ENCODE results near the gene ARMC6.
"Not testable (repeated sequence)": the region's sequence is repeated elsewhere in the genome, so short reads cannot be mapped to it uniquely, and the experiment has no call there.

ARMC6 gene

DNA sequence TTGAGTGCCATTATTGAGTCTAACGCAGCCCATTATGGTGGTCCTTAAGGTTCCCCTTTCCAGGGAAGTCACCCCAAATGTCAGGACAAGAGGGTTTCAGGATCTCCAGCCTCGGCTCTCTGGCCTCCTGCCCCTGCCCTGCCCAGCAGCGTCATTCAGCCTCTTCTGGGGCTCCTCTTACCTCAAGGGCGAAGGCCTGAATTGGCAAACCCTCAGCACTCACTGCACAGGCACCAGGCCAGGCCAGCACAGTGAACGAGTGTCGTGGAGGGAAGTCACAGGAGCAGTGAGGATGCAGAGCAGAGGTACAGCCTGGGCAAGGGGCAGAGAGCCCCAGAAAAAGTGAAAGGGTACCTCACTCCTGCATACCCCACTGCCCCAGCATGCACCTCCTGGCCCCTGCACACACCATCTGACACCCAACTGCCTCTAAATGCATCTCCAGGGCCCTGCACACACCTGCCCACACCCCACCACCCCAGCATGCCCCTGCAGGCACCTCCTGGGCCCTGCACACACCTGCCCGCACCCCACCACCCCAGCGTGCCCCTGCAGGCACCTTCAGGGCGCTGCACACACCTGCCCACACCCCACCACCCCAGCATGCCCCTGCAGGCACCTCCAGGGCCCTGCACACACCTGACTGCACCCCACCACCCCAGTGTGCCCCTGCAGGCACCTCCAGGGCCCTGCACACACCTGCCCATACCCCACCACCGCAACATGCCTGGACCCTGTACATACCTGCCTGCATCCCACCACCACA lies 50.2 kb downstream of the ARMC6 start:
- Histone ChIP-seq H3K36me3 (ENCODE audit: control insufficient read depth in 2 of 2, insufficient read depth in 2 of 2, low read length in 2 of 2) (peaks cover 0 to 3% of the 10 kb centered on the region in 2 donors), H3K9ac (ENCODE audit: low read depth in 1 of 2, low read length in 2 of 2) (no peak overlapping the region), H3K4me1 (ENCODE audit: control insufficient read depth in 2 of 2, insufficient read depth in 2 of 2, low read length in 2 of 2) (no peaks in the 10 kb centered on the region), H3K27me3 (ENCODE audit: control insufficient read depth in 2 of 2, insufficient read depth in 2 of 2, low read length in 2 of 2) (no peaks in the 10 kb centered on the region), H3K9me3 (ENCODE audit: control insufficient read depth in 2 of 2, low read length in 2 of 2) (no peaks in the 10 kb centered on the region), H3K27ac (ENCODE audit: low read depth in 2 of 2, low read length in 2 of 2) (no peak overlapping the region), H3K4me3 (ENCODE audit: low read length in 2 of 2) (no peak overlapping the region)

DNA sequence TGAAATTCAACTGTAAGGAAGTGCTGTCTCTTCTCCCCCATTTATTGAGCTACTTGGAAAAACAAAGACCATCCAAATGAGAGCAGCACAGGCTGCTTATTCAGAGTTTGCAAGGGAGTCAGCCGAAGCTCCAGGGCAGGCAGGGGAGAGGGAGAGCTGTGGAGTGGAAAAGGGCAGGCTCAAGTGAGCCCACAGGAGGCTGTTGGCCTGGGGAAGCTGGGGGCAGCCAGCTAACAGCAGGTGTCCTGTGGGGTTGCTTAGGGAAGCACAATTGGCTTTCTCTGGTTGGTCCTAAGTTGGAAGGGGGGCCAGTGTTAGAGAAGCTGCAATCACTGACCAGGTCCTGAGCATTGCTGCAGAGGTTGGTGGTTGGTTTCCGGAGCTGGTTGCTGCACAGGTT lies 54.3 kb downstream of the ARMC6 start:
- Histone ChIP-seq H3K27me3 (ENCODE audit: control insufficient read depth in 2 of 2, insufficient read depth in 2 of 2, low read length in 2 of 2) (no peaks in the 10 kb centered on the region), H3K36me3 (ENCODE audit: control insufficient read depth in 2 of 2, insufficient read depth in 2 of 2, low read length in 2 of 2) (peaks cover 0 to 3% of the 10 kb centered on the region in 2 donors), H3K9me3 (ENCODE audit: control insufficient read depth in 2 of 2, low read length in 2 of 2) (no peaks in the 10 kb centered on the region), H3K9ac (ENCODE audit: low read depth in 1 of 2, low read length in 2 of 2) (no peak overlapping the region), H3K27ac (ENCODE audit: low read depth in 2 of 2, low read length in 2 of 2) (no peak overlapping the region), H3K4me3 (ENCODE audit: low read length in 2 of 2) (no peak overlapping the region), H3K4me1 (ENCODE audit: control insufficient read depth in 2 of 2, insufficient read depth in 2 of 2, low read length in 2 of 2) (no peaks in the 10 kb centered on the region)

DNA sequence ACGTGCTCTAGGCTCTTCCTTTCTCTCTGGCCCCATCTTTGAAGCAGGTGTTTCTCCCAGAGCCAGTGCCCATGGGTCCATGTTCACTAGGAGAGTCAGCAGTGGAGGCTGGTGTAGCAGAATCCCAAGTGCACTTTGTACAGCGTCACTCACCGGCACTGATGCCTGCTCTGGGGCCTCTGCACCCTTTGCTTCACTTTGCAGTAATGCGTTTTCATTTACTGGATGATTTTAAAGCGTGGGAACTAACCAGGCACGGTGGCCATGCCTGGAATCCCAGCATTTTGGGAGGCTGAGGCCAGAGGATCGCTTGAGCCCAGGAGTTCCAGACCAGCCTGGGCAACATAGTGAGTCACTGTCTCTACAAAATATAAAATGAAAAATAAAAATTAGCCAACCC lies 61.1 kb downstream of the ARMC6 start:
- Histone ChIP-seq H3K9ac (ENCODE audit: low read depth in 1 of 2, low read length in 2 of 2) (no peak overlapping the region), H3K27ac (ENCODE audit: low read depth in 2 of 2, low read length in 2 of 2) (no peak overlapping the region), H3K27me3 (ENCODE audit: control insufficient read depth in 2 of 2, insufficient read depth in 2 of 2, low read length in 2 of 2) (no peaks in the 10 kb centered on the region), H3K4me1 (ENCODE audit: control insufficient read depth in 2 of 2, insufficient read depth in 2 of 2, low read length in 2 of 2) (no peaks in the 10 kb centered on the region), H3K36me3 (ENCODE audit: control insufficient read depth in 2 of 2, insufficient read depth in 2 of 2, low read length in 2 of 2) (peaks cover 0 to 12% of the 10 kb centered on the region in 2 donors), H3K9me3 (ENCODE audit: control insufficient read depth in 2 of 2, low read length in 2 of 2) (no peaks in the 10 kb centered on the region), H3K4me3 (ENCODE audit: low read length in 2 of 2) (no peak overlapping the region)

DNA sequence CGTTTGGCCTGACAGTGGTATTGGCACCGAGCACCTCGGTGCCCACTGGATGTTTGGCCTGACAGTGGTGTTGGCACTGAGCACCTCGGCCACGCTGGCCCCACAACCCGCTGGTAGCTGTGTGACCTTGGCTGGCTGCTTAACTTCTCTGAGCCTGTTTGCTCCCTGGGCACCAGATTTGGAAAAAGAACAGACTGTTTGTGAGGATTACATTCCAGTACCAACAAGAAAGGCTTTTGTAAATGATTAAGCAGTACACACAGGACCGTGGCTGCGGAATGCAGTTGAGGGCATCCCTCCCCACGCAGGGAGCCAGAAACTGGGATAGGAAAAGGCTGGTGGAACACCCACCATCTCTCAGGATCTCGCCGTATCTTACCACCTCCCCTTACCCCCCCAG lies 62.3 kb downstream of the ARMC6 start:
- Histone ChIP-seq H3K27me3 (ENCODE audit: control insufficient read depth in 2 of 2, insufficient read depth in 2 of 2, low read length in 2 of 2) (no peaks in the 10 kb centered on the region), H3K36me3 (ENCODE audit: control insufficient read depth in 2 of 2, insufficient read depth in 2 of 2, low read length in 2 of 2) (peaks cover 0 to 12% of the 10 kb centered on the region in 2 donors), H3K27ac (ENCODE audit: low read depth in 2 of 2, low read length in 2 of 2) (no peak overlapping the region), H3K4me3 (ENCODE audit: low read length in 2 of 2) (no peak overlapping the region), H3K9me3 (ENCODE audit: control insufficient read depth in 2 of 2, low read length in 2 of 2) (no peaks in the 10 kb centered on the region), H3K9ac (ENCODE audit: low read depth in 1 of 2, low read length in 2 of 2) (no peak overlapping the region), H3K4me1 (ENCODE audit: control insufficient read depth in 2 of 2, insufficient read depth in 2 of 2, low read length in 2 of 2) (no peaks in the 10 kb centered on the region)

DNA sequence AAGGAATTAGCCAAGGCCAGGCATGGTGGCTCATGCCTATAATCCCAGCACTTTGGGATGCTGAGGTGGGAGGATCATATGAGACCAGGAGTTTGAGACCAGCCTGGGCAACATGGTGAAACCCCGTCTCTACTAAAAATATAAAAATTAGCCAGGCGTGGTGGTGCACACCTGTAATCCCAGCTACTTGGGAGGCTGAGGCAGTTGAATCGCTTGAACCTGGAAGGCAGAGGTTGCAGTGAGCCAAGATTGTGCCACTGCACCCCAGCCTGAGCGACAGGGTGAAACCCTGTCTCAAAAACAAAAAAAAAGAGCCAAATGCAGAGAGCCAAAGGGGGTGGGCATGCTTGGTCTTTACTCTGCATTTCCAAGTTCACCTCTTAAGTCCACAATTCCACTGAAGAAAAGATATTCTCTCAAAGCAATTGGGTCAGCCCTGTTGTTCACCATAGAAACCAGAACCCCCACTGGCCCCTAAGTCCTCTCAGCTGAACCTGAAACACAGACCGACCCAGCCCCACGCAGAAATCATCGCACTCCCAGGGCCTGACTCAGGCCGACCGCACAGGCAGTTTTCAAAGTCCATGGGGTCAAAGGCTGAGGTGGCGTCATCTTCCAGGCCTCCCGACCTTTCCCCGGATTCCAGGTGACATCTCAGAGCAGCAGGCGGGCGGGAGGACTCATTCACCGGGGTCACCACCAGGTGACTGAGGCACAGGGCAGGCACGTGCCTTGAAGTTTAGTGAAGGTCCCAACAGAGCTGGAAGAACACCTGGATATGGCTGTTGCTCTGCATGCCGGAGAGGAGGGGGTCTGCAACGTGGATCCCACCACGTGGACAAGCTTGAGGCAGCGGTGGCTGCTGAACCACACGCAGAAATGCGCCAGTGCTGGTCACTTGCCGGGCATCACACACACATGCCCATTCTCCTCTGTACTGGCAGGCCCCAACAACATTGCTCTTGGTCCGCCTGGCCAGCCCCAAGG lies 63.5 kb downstream of the ARMC6 start:
- H3K9ac ChIP-seq (ENCODE audit: low read depth in 1 of 2, low read length in 2 of 2), result no peak overlapping the region
- no peaks in the 10 kb centered on the region for H3K9me3 ChIP-seq (ENCODE audit: control insufficient read depth in 2 of 2, low read length in 2 of 2)
- H3K36me3 ChIP-seq (ENCODE audit: control insufficient read depth in 2 of 2, insufficient read depth in 2 of 2, low read length in 2 of 2), result peaks cover 0 to 12% of the 10 kb centered on the region in 2 donors
- no peaks in the 10 kb centered on the region for H3K4me1 ChIP-seq (ENCODE audit: control insufficient read depth in 2 of 2, insufficient read depth in 2 of 2, low read length in 2 of 2)
- H3K4me3 ChIP-seq (ENCODE audit: low read length in 2 of 2), result no peak overlapping the region
- H3K27me3 ChIP-seq (ENCODE audit: control insufficient read depth in 2 of 2, insufficient read depth in 2 of 2, low read length in 2 of 2), result no peaks in the 10 kb centered on the region
- H3K27ac ChIP-seq (ENCODE audit: low read depth in 2 of 2, low read length in 2 of 2), result no peak overlapping the region

DNA sequence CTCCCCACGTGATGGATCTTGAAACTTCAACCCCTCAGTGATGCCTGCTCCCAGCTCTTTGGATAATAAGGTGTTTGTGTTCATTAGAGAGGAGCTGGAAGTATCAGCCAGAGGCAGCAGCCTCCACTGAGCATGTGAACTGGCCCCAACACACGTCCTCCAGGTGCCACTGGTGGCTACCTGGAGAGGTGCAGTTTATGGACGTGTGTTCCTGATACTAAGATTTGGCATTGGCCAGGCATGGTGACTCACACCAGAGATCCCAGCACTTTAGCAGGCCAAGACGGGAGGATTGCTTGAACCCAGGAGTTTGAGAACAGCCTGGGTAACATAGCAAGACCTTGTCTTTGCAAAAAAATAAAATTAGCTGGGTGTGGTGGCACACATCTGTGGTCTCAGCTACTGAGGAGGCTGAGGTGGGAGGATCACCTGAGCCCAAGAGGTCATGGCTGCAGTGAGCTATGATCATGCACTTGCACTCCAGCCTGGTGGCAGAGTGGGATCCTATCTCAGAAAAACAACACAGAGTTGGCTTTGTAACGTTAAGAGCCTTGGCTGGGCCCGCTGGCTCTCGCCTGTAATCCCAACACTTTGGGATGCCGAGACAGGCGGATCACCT lies 64.8 kb downstream of the ARMC6 start:
- no peak overlapping the region for H3K4me3 ChIP-seq (ENCODE audit: low read length in 2 of 2)
- H3K27ac ChIP-seq (ENCODE audit: low read depth in 2 of 2, low read length in 2 of 2), result no peak overlapping the region
- no peaks in the 10 kb centered on the region for H3K9me3 ChIP-seq (ENCODE audit: control insufficient read depth in 2 of 2, low read length in 2 of 2)
- H3K27me3 ChIP-seq (ENCODE audit: control insufficient read depth in 2 of 2, insufficient read depth in 2 of 2, low read length in 2 of 2), result no peaks in the 10 kb centered on the region
- H3K36me3 ChIP-seq (ENCODE audit: control insufficient read depth in 2 of 2, insufficient read depth in 2 of 2, low read length in 2 of 2), result peaks cover 0 to 12% of the 10 kb centered on the region in 2 donors
- no peak overlapping the region for H3K9ac ChIP-seq (ENCODE audit: low read depth in 1 of 2, low read length in 2 of 2)
- H3K4me1 ChIP-seq (ENCODE audit: control insufficient read depth in 2 of 2, insufficient read depth in 2 of 2, low read length in 2 of 2), result no peaks in the 10 kb centered on the region

DNA sequence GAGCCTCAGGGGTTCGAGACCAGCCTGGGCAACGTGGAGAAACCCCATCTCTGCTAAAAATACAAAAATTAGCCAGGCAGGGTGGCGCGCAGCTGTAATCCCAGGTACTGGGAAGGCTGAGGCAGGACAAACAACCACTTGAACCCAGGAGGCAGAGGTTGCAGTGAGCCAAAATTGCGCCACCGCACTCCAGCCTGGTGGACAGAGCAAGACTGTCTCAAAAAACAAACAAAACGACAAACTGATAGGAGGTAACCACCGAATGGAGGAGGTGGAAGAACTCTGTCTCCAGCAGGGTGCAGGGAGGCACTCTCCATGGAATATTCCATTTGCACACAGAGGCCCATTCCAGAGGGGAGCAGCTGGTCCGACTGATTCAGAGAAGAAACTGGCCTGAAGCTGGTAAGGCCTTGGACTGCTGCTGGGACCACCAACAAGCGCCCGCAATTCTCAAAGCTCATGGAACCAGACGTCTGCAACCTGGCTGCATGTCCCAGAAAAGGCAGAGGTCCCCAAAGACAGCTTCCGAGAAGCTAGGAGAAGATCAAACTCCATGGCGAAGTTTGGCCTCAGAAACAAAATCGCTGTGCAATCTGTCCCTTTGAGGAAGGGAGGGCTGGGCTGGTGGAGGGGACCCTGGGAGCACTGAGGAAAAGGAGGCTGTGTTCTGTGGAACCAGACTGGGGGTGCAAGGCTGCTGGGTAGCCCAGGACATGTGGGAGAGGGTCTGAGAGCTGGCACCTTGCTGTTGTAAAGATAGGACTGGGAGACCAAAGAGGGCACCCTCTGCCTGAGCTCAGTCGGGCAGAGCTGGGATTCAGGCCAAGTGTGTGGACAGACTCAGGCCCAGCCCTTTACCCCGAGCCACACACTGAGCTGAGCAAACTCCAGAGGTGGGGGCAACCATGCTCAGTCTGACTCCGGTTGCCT lies 65.6 kb downstream of the ARMC6 start:
- no peak overlapping the region for H3K9ac ChIP-seq (ENCODE audit: low read depth in 1 of 2, low read length in 2 of 2)
- no peaks in the 10 kb centered on the region for H3K27me3 ChIP-seq (ENCODE audit: control insufficient read depth in 2 of 2, insufficient read depth in 2 of 2, low read length in 2 of 2)
- H3K9me3 ChIP-seq (ENCODE audit: control insufficient read depth in 2 of 2, low read length in 2 of 2), result no peaks in the 10 kb centered on the region
- no peak overlapping the region for H3K4me3 ChIP-seq (ENCODE audit: low read length in 2 of 2)
- H3K36me3 ChIP-seq (ENCODE audit: control insufficient read depth in 2 of 2, insufficient read depth in 2 of 2, low read length in 2 of 2), result peaks cover 0 to 12% of the 10 kb centered on the region in 2 donors
- no peak overlapping the region for H3K27ac ChIP-seq (ENCODE audit: low read depth in 2 of 2, low read length in 2 of 2)
- H3K4me1 ChIP-seq (ENCODE audit: control insufficient read depth in 2 of 2, insufficient read depth in 2 of 2, low read length in 2 of 2), result no peaks in the 10 kb centered on the region

DNA sequence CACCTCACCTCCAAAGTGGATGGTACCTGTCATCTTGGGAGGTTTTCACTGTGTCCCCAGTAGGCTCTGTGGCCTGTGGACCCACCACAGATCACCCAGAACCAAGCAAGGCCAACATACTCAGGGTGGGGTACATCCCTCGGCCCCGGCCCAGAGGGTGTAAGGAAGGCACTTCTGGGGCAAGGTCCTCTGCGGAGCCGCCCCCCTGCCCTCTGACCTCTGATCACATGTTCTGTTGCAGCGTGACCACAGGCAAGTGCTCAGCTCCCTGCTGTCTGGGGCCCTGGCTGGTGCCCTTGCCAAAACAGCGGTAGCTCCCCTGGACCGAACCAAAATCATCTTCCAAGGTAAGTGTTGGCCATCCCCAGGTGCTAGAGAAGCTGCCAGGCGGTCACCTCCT lies 68.1 kb downstream of the ARMC6 start:
- no peak overlapping the region for H3K4me3 ChIP-seq (ENCODE audit: low read length in 2 of 2)

DNA sequence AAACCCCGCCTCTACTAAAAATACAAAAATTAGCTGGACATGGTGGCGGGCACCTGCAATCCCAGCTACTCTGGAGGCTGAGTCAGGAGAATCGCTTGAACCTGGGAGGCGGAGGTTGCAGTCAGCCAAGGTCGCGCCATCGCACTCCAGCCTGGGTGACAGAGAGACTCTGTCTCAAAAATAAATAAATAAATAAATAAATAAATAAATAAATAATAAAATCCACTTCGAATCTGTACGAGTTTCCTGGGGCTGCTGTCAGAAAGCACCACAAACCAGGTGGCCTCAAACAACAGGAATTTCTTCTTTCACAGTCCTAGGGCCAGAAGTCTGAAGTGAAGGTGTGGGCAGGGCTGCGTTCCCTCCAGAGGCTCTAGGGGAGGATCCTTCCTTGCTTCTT lies 69.2 kb downstream of the ARMC6 start:
- H3K36me3 ChIP-seq (ENCODE audit: control insufficient read depth in 2 of 2, insufficient read depth in 2 of 2, low read length in 2 of 2); H3K4me3 ChIP-seq (ENCODE audit: low read length in 2 of 2); H3K9ac ChIP-seq (ENCODE audit: low read depth in 1 of 2, low read length in 2 of 2); H3K4me1 ChIP-seq (ENCODE audit: control insufficient read depth in 2 of 2, insufficient read depth in 2 of 2, low read length in 2 of 2); H3K27me3 ChIP-seq (ENCODE audit: control insufficient read depth in 2 of 2, insufficient read depth in 2 of 2, low read length in 2 of 2); H3K9me3 ChIP-seq (ENCODE audit: control insufficient read depth in 2 of 2, low read length in 2 of 2); H3K27ac ChIP-seq (ENCODE audit: low read depth in 2 of 2, low read length in 2 of 2): not testable (repeated sequence)

More for the DNA sequence above, 68.1 kb downstream of the ARMC6 start:
- Histone ChIP-seq H3K27ac (ENCODE audit: low read depth in 2 of 2, low read length in 2 of 2) (no peak overlapping the region), H3K36me3 (ENCODE audit: control insufficient read depth in 2 of 2, insufficient read depth in 2 of 2, low read length in 2 of 2) (peaks cover 0 to 12% of the 10 kb centered on the region in 2 donors), H3K9ac (ENCODE audit: low read depth in 1 of 2, low read length in 2 of 2) (no peak overlapping the region), H3K4me1 (ENCODE audit: control insufficient read depth in 2 of 2, insufficient read depth in 2 of 2, low read length in 2 of 2) (peaks cover 4 to 7% of the 10 kb centered on the region in 2 donors), H3K9me3 (ENCODE audit: control insufficient read depth in 2 of 2, low read length in 2 of 2) (no peaks in the 10 kb centered on the region), H3K27me3 (ENCODE audit: control insufficient read depth in 2 of 2, insufficient read depth in 2 of 2, low read length in 2 of 2) (no peaks in the 10 kb centered on the region)

Measured in mucosa of rectum (tissue), 2 donors.